HL-60/S4 treated with phorbol 12-myristate 13-acetate at 8.2 ng/mL for 4 days and 3 days (cell line): ENCODE results near the gene DEDD.

Experiments used
- in situ Hi-C: fragments of 300-500 bp; cut with MboI; formaldehyde crosslinking; loops from 2 replicates; pipeline ENCODE4 v1.15.0; 2022; ENCODE audit warnings: low sequenced_read_pairs

Gene DEDD

DNA sequence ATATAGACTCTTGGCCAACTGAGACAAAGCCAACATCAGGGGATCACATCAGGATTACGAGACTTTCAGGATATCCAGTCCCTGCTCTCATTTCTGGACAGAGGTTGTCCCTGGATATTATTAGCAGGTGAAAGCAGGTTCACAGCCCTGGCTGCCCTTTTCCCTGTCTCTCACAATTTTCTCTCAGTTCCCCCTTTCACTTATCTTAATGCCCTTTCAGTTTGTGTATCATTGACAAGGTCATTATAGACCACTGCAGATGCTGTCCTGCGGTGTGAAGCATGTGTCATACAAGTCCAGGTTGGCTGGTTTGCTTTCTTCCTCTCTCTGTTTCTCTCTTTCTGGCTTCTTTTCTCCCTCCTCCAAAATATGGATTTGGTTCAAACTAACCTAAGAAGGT, 36.5 kb downstream of the DEDD start:
- in situ Hi-C loops, result no loop called here

DNA sequence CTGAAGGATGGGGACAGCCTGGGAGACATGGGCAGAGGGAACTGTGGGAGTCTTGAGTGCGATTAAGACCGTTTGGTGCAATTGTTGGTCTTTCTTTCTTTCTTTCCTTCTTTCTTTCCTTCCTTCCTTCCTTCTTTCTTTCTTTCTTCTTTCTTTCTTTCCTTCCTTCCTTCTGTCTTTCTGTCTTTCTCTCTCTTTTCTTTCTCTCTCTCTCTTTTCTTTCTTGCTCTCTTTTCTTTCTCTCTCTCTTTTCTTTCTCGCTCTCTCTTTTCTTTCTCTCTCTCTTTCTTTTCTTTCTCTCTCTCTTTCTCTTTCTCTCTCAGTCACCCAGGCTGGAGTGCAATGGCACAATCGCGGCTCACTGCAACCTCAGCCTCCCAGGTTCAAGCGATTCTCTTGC, 37.2 kb downstream of the DEDD start:
- in situ Hi-C loops, result no loop called here

DNA sequence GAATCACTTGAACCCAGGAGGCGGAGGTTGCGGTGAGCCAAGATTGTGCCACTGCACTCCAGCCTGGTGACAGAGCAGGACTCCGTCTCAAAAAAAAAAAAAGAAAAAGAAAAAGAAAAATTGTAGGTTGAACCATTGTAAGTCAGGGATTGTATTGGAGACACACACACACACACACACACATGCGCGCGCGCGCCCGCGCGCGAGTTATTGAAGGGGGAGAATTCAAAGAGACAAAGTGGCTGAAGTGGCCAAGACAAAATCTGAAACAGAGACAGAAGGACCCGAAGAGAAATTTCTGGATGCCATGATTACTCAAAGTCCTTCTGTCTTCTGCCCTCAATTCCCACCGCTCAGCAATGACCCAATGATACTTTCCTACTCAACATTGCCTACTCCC, 38.0 kb downstream of the DEDD start:
- in situ Hi-C loops, result no loop called here

GRCh38 chr1:161092621-161093028, 39.8 kb downstream of the DEDD start:
- in situ Hi-C loops, result no loop called here

DNA sequence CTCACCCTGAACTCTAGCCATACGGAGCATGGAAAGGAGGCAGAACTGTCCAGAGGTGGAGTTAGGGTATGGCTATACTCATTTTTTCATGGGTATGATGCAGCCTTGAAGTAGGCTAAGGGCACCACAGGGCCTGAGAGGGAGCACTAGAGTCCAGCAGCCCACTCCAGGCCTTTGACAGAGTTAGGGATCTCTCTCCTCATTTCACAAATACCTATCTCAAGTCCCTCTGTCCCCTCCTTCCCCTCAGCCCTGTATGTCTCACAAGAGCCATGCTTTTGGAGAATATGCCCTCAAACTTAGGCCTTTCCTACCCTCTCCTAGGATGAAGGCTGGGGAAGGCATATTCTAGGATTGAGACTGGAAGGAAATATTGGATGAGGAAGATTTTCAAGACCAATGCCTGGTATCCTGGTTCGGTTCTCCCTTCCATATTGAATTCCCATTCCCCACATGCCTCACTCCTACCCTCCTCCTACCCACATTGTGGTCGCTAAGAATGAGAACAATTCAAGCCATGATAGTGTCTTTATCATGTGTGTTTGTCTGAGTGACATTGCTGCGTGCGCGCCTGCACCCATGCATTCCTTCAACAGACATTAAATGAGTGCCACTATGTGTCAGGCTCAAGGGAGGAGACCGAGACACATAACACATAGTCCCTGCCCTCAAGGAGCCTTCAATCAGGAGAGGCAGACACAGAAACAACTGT, 40.5 kb downstream of the DEDD start:
- in situ Hi-C loops, result no loop called here

DNA sequence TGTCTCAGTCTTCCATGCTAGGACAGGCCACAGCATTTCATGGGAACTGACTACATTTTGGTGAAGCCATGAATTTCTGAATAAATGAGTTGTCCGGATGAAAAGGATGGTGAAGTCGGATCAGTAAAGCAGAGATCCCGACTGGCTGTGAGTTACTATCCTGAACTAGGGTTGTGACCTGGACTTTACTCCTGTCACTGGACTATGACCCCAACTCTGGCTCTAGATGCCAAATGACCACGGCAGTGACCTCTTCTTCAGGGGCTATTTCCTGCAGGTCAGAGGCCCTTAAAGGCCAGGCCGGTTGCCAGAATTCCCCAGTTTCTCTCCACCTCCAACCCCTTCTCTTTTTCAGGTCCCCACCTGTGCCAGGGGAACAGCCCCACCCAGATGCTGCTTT, 41.4 kb downstream of the DEDD start:
- in situ Hi-C loops, result no loop called here

DNA sequence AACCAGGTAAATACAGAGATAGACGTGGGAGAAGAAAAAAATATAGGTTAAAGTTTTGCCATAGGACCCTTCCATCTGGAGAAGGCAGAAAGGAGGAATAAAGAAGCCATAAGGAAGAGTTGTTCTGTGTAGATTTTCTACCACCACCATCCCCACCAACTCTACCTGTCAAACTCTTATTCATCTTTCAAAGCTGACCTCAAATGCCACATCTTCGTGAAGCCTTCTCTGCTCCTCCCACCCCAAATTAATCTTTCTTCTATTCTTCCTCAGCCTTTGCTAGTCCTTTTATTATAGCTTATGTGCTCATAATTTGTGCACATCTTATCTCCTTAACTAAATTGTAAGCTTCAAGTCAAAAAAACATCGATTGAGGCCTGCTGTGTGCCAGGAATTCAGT, 41.9 kb downstream of the DEDD start:
- in situ Hi-C loops, result no loop called here

DNA sequence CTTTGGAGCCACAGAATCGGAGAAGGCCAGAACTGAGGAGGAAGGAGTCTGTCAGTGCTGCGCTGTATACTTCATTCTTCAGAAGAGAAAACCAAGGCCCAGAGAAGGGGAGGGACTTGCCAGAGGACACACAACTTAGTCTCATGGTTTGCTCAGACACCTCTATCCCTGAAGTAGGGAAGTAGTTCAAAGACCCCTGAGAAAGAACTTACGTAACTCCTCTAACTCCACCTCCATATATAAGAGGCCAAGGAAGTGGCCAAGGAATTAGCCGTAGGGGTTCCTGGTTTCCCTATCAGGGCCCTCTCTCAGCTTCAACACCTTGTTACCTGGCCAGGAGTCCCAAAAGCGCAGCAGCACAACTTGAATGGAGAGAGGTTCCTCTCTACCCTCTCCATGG, 42.5 kb downstream of the DEDD start:
- in situ Hi-C loops, result no loop called here

GRCh38 chr1:161089251-161089924, 43.1 kb downstream of the DEDD start, which contains the start of gene NECTIN4:
TSS of gene NECTIN4 (minus strand) at chr1:161089558. CDS start at chr1:161089296, 262 bp downstream.
- in situ Hi-C loops, result no loop called here

DNA sequence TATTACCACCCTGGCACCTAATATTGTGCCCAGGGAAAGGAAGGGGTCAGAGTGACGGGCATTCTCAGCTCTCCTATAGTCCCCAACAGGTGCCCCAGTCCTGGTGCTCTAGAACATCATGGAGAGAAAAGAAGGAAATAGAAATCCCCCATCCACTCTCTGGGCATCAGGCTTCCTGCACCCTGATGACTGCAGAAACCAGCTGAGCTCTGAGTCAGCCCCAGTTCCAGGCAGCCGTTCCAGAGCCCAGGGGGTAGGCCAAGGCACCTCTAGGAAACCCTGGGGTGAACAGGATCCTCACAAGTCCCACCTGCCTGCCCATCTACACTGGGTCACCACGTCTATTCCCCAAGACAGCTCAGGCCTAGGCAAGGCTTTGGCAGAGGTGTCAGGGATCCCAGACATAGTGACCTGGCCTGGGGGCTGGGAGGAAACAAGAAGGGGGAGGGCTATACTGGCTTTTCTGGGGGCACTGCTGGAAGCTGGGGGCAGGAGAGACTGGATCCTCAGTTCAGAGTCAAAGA, 43.8 kb downstream of the DEDD start:
- in situ Hi-C loops, result no loop called here

DNA sequence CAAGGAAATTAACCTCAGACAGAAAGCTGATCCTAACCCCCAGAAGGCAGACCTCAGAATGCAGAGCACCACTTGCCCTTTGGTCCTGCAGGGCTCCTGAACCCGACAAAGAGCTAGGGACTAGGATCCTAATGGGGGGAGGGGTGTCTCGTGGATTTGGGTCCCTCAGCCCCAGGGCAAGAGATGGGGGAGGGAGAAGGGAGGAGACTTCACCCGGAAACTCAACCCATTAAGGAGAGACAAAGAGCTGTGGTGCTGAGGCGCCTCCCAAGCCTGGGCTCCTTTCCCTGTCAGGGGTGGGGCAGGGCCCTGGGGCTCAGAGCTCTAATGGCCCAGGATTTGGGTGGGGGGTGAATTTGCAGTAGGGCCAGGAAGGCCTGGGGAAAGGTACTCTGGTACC, 46.0 kb downstream of the DEDD start:
- in situ Hi-C loops, result no loop called here

DNA sequence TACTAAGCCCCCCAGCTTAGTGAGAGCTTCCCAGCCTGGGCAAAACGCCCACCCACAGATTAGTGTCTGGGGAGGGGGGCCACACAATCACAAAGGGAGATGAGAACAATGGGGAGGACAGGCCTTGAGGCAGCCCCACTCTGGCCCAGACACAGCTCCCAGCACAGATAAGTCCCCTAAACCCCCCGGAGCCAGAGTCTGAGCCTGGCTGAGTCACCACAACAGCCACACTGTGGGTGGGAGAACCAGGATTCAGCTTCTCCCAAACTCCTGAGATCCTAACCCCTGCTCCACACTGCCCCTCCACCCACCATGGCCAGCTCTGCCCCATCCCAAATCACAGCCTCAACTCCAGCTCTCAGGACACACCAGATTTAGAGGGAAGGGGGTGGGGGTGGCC, 47.3 kb downstream of the DEDD start:
- in situ Hi-C loops, result no loop called here

DNA sequence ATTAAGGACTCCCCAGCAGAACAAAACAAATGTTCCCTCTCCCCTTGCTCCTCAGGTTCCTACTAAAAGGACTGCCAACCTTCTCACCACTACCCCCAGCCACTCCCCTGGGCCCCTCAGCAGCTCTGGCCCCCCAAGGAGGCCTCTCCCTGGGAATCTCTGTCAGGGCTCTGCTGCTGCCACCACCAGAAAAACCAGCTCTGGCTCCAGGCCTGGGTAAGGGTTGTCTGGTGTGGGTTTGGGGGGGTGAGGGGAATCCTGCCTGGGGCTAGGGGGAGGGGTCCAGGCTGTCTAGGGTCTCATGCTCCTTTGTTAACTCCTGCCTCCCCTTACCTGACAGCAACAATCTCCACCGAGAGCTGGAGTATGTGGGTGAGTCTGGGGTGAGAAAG, 47.9 kb downstream of the DEDD start:
- in situ Hi-C loops, result no loop called here

- in situ Hi-C loops, result no loop called here
Observed at GRCh38 chr1:161083748-161084596, 48.5 kb downstream of the DEDD start.

DNA sequence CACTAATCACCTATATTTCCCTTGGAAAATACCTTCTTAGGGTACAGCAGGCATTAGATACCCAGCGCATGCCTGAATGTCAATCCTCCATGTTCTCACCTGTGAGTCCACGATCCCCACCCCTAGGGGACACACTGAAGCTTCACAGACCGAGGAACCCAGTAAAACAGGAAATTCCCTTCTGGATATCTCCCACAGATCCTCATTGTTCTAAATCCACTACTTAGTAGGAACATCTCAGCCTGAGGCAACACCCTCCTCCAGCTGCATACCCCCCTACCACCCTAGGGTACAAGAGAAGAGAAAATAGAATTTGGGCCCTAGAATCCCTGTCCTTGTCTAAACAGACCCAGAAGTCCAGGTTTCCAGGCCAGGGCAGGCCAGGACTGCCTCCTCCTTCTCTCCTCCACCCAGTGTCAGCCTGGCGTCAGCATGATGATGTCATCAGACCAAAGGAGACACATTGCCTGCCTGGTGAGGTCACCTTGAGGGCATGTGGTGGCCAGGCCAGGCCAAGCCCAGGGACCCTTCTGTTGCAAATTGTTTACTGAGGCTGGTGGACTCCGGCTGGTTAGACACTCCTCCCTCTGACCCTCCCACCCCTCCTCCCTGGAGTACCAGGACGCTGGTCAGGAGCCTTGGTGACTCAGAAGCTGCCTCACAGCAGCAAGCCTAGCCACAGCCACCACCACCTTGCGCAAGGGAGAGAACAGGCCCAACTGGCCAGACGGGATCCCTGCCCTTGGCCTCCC, 49.3 kb downstream of the DEDD start:
- in situ Hi-C loops, result no loop called here

DNA sequence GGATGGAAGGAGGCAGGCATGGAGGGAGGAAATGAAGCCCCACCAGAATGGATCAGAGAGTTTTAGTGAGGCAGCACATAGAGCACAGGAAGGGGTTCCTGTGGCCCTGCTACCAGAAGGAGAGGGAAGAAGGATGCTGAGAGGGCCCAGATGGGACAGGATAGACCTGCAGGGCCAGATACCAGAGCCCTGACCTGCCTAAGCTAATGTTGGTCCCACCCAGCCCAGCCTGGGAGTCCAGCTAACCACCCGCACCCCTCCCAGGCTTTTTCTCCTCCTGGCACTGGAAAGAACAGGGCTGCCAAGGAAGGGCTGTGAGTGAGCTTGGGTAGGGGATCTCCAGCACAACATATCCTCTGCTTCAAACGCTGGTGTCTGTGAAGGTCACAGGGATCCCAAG, 50.0 kb downstream of the DEDD start:
- in situ Hi-C loops, result no loop called here

- in situ Hi-C loops, result no loop called here
Observed at GRCh38 chr1:161081519-161081918, 50.9 kb downstream of the DEDD start.

GRCh38 chr1:161080441-161081405, 51.7 kb downstream of the DEDD start:
- in situ Hi-C loops, result no loop called here

- in situ Hi-C loops, result no loop called here
Observed at GRCh38 chr1:161079436-161080110, 52.9 kb downstream of the DEDD start.
